Measurements from ENCODE around the gene LIPC. TPM values are rescaled to one million over a fixed set of nuclear protein-coding genes. Genes with fewer than 3 reads are reported as not detected.
A peak's percentile ranks its signal among the peaks of the same experiment; 100 is the strongest.

The LIPC gene
- total RNA-seq, 1 experiment from 2014 or later = not detected

DNA sequence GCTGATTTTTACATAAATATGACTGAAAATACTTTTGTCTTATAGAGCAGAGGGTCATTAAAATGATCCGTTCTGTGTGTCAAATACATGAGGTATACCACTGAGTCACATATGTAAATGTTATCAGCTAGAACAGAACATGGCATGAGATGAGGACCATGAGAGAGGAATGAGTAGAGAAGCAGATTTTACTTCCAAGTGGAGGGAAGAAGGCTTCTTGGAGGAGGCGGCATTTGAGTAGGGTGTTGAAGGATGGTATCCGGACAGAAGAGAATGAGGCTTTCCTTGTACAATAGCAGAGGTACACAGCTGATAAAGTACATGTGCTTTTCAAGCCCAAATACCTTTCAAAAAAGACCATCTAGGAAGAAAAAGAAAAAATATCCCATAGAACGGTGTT, 4.8 kb downstream of the LIPC start:
- H3K36me3 ChIP-seq (replicated peaks; ENCODE audit: control insufficient read depth, insufficient read depth, low read length) = no peaks in the 10 kb centered on the region

GRCh38 chr15:58437531-58438105, 5.8 kb downstream of the LIPC start:
- H3K4me3 ChIP-seq (ENCODE audit: insufficient read depth, low read depth, low read length) = no peak overlapping the region
- no peak for DNase-seq
- no peaks in the 10 kb centered on the region for H3K27me3 ChIP-seq (ENCODE audit: control insufficient read depth, insufficient read depth, low read length)
- H3K36me3 ChIP-seq (replicated peaks; ENCODE audit: control insufficient read depth, insufficient read depth, low read length) = no peaks in the 10 kb centered on the region

More for the DNA sequence above, 4.8 kb downstream of the LIPC start:
- no peak for DNase-seq
- no peak overlapping the region for H3K4me3 ChIP-seq (ENCODE audit: insufficient read depth, low read depth, low read length)
- H3K27me3 ChIP-seq (ENCODE audit: control insufficient read depth, insufficient read depth, low read length) = no peaks in the 10 kb centered on the region

DNA sequence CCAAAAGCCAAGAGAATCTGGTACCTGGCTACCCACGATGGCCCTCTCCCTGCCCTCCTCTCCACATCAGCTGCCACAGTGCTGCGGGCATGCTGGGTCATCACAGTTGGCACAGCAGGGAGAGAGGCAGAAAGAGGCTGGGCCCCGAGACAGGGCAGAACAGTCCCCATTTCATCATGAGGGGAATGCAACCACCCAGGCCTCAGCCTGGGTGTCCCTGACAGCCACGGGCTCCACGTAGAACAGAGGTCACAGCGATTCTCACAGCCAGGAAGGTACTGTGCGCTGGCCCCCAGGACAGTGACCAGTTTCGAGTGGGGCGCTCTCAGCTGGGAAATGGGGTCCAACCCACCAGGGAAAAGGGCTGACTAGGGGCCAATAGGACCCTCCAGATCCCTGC, 6.3 kb downstream of the LIPC start:
- Histone ChIP-seq H3K36me3 (replicated peaks; ENCODE audit: control insufficient read depth, insufficient read depth, low read length) (no peaks in the 10 kb centered on the region), H3K27me3 (ENCODE audit: control insufficient read depth, insufficient read depth, low read length) (no peaks in the 10 kb centered on the region), H3K4me3 (ENCODE audit: insufficient read depth, low read depth, low read length) (no peak overlapping the region)
- DNase-seq = no peak

- no peaks in the 10 kb centered on the region for H3K36me3 ChIP-seq (replicated peaks; ENCODE audit: control insufficient read depth, insufficient read depth, low read length)
- DNase-seq = peak; percentile 59
- no peak overlapping the region for H3K4me3 ChIP-seq (ENCODE audit: insufficient read depth, low read depth, low read length)
- no peaks in the 10 kb centered on the region for H3K27me3 ChIP-seq (ENCODE audit: control insufficient read depth, insufficient read depth, low read length)
Measured at GRCh38 chr15:58438956-58439355, 7.2 kb downstream of the LIPC start.

- DNase-seq = no peak
- H3K4me3 ChIP-seq (ENCODE audit: insufficient read depth, low read depth, low read length) = no peak overlapping the region
- no peaks in the 10 kb centered on the region for H3K27me3 ChIP-seq (ENCODE audit: control insufficient read depth, insufficient read depth, low read length)
- no peaks in the 10 kb centered on the region for H3K36me3 ChIP-seq (replicated peaks; ENCODE audit: control insufficient read depth, insufficient read depth, low read length)
Measured at GRCh38 chr15:58440158-58440910, 8.5 kb downstream of the LIPC start.

DNA sequence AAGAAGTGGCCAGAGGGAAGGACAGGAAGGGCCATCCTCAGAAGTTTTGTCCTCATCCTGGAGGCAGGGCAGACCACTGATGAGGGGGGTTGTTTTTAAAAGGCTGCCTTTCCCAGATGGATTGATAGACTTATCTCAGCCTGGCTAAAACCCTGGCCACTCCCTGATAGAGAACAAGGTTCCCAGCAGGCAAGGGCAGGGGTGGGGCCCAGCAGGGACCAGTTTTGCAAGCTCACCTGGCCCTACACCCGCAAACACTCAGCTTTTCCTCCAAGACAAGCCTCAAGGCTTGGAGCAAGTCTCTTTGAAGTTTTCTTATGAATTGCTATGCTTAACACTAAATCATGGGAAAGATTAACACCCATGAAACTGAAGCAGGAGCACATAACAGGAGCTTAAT, 9.1 kb downstream of the LIPC start:
- Histone ChIP-seq H3K27me3 (ENCODE audit: control insufficient read depth, insufficient read depth, low read length) (no peaks in the 10 kb centered on the region), H3K36me3 (replicated peaks; ENCODE audit: control insufficient read depth, insufficient read depth, low read length) (no peaks in the 10 kb centered on the region), H3K4me3 (ENCODE audit: insufficient read depth, low read depth, low read length) (no peak overlapping the region)
- DNase-seq = peak; percentile 67

- no peak for DNase-seq
- no peaks in the 10 kb centered on the region for H3K36me3 ChIP-seq (replicated peaks; ENCODE audit: control insufficient read depth, insufficient read depth, low read length)
Measured at GRCh38 chr15:58441376-58442070, 9.7 kb downstream of the LIPC start.

DNA sequence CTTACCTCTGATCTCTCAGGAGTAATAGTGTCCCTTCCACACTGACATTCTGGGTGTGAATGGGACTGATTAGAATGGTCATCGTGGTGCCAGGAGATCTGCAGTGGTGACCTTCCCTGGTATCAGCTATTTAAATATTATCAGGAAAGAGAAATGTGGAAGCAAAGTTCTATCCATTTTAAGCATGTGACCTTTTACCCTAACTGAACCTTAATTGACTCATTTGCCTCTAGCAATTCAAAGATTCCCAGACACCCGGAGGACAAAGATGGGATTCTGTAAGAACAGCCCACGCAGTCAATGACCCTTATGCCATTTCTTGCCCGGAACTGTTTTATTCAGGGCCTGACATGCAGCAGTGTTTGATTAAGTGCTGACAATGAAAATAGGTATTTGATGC, 10.3 kb downstream of the LIPC start:
- no peak for DNase-seq
- Histone ChIP-seq H3K4me3 (ENCODE audit: insufficient read depth, low read depth, low read length) (no peak overlapping the region), H3K36me3 (replicated peaks; ENCODE audit: control insufficient read depth, insufficient read depth, low read length) (no peaks in the 10 kb centered on the region), H3K27me3 (ENCODE audit: control insufficient read depth, insufficient read depth, low read length) (no peaks in the 10 kb centered on the region)

More at GRCh38 chr15:58441376-58442070, 9.7 kb downstream of the LIPC start:
- no peaks in the 10 kb centered on the region for H3K27me3 ChIP-seq (ENCODE audit: control insufficient read depth, insufficient read depth, low read length)
- no peak overlapping the region for H3K4me3 ChIP-seq (ENCODE audit: insufficient read depth, low read depth, low read length)

DNA sequence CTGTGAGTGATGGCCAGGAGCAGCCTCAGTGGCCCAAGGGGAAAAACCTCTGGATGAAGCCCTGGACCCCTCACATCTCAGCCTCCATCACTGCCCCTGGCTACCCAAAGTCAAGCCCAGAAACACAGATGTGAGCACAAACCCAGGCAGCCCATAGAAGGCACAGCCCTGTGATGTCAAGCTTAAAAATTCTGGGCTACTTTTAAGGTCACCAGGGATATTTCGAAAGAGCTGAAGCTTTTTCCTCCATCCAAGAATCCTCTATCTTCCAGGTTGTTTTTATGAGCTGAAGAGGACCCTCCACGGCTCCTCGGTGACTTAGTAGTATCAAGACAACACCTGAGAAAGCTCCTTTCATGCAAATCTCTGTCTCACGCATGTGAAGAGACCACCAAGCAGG, 11.5 kb downstream of the LIPC start:
- no peaks in the 10 kb centered on the region for H3K27me3 ChIP-seq (ENCODE audit: control insufficient read depth, insufficient read depth, low read length)
- H3K36me3 ChIP-seq (replicated peaks; ENCODE audit: control insufficient read depth, insufficient read depth, low read length) = no peaks in the 10 kb centered on the region
- H3K4me3 ChIP-seq (ENCODE audit: insufficient read depth, low read depth, low read length) = no peak overlapping the region
- DNase-seq = no peak

GRCh38 chr15:58444056-58444455, 12.3 kb downstream of the LIPC start:
- Histone ChIP-seq H3K27me3 (ENCODE audit: control insufficient read depth, insufficient read depth, low read length) (no peaks in the 10 kb centered on the region), H3K36me3 (replicated peaks; ENCODE audit: control insufficient read depth, insufficient read depth, low read length) (no peaks in the 10 kb centered on the region), H3K4me3 (ENCODE audit: insufficient read depth, low read depth, low read length) (no peak overlapping the region)
- no peak for DNase-seq

DNA sequence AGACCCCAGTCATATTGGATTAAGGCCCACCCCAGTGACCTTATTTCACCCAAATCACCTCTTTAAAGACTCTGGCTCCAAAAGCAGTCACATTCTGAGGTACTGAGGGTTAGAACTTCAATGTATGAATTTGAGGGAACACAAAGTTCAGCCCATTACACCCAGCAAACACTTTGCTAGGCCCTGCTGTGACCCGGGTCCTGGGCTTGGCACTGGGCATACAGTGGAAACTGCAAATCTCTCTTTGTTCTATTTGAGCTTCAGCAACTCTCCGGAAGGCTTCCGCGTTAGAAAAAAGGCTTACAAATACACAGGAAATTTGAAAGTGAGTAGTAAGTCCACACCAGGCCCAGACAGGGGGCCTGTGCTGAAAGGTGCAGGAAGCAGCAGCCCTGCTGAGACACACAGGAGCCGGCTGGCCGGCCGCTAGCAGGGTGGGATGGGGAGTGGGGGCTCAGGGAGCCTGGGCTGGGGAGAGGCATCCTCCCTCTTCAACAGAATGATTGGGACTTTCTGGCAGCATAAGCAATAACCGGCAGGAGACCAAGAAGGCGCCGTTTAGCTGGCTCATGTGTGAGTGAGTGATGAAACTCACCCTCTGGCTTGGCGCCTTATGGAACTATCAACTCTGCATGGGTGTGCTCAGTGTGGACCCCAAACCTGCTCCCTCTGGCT, 13.0 kb downstream of the LIPC start:
- Histone ChIP-seq H3K36me3 (replicated peaks; ENCODE audit: control insufficient read depth, insufficient read depth, low read length) (no peaks in the 10 kb centered on the region), H3K27me3 (ENCODE audit: control insufficient read depth, insufficient read depth, low read length) (no peaks in the 10 kb centered on the region), H3K4me3 (ENCODE audit: insufficient read depth, low read depth, low read length) (no peak overlapping the region)
- peak; percentile 45 for DNase-seq

GRCh38 chr15:58445865-58446264, 14.1 kb downstream of the LIPC start:
- Histone ChIP-seq H3K27me3 (ENCODE audit: control insufficient read depth, insufficient read depth, low read length) (no peaks in the 10 kb centered on the region), H3K4me3 (ENCODE audit: insufficient read depth, low read depth, low read length) (no peak overlapping the region), H3K36me3 (replicated peaks; ENCODE audit: control insufficient read depth, insufficient read depth, low read length) (no peaks in the 10 kb centered on the region)
- DNase-seq = no peak

GRCh38 chr15:58446521-58446920, 14.7 kb downstream of the LIPC start:
- Histone ChIP-seq H3K27me3 (ENCODE audit: control insufficient read depth, insufficient read depth, low read length) (no peaks in the 10 kb centered on the region), H3K36me3 (replicated peaks; ENCODE audit: control insufficient read depth, insufficient read depth, low read length) (no peaks in the 10 kb centered on the region), H3K4me3 (ENCODE audit: insufficient read depth, low read depth, low read length) (no peak overlapping the region)
- no peak for DNase-seq

DNA sequence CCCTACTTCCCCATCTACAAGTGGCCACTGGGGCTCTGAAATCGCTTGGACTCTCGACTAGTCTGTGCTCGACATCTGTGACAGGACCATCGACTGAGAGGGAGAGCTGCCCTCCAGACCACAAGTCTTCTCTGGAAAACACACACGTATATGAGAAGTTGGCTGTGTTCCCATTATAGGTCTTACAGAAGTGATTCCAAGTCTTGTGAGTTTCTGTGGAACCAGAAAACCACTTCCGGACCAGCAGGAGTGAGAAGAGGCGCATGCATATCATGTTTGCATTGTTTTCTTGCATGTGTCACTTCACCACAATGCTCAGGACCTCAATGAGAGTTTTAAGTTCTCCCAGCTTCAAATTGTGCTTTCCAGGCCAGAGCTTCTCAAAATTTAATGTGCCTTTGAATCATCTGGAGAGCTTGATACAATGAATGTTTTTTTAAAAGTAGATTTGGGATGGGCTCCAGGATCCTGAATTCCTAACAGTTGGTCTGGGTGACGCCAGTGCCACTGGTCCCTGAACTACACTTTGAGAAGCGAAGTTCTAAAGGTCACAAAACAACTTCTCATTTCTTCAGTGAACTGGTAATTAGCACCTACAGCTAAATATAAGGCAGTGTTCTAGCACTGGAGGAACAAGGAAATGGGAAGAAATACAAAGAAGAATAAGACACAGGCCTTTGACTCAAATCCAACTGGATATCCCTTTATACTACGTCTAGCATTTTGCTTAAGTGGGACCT, 15.7 kb downstream of the LIPC start:
- Histone ChIP-seq H3K36me3 (replicated peaks; ENCODE audit: control insufficient read depth, insufficient read depth, low read length) (no peaks in the 10 kb centered on the region), H3K4me3 (ENCODE audit: insufficient read depth, low read depth, low read length) (no peak overlapping the region), H3K27me3 (ENCODE audit: control insufficient read depth, insufficient read depth, low read length) (no peaks in the 10 kb centered on the region)
- DNase-seq = no peak
